Gastroesophageal sphincter (tissue), 4 donors: Measurements from ENCODE around the gene KLHL29. TPM values are rescaled to one million over a fixed set of nuclear protein-coding genes. Genes with fewer than 3 reads are reported as not detected.

ENCODE experiments used
- ATAC-seq: fragments of 150-250 bp; one replicate; pipeline ENCODE4 v1.9.1; 2016; ENCODE audit warnings: mild to moderate bottlenecking, moderate library complexity
- H3K27ac ChIP-seq, 4 donors: fragments of 200-600 bp; sonication (generic) in 3 of 4; 1 replicate in 3 of 4; 2 replicates in 1 of 4; pipeline ENCODE4 v1.5.1; 2016 to 2019
- H3K27me3 ChIP-seq: fragments of 200-600 bp; sonication (generic); one replicate; pipeline ENCODE4 v1.5.1; 2019
- H3K36me3 ChIP-seq, 2 donors: fragments of 200-600 bp; sonication (generic); one replicate each; pipeline ENCODE4 v1.5.1; 2019; ENCODE audit warnings: control low read depth in 1 of 2
- H3K4me1 ChIP-seq, 3 donors: fragments of 200-600 bp; sonication (generic); 1 replicate in 2 of 3; 2 replicates in 1 of 3; pipeline ENCODE4 v1.5.1; 2016 to 2019; ENCODE audit warnings: control low read depth in 2 of 3
- H3K4me3 ChIP-seq, 2 donors: fragments of 200-600 bp; sonication (generic); one replicate each; pipeline ENCODE4 v1.5.1; 2019; ENCODE audit warnings: mild to moderate bottlenecking in 1 of 2, moderate library complexity in 1 of 2
- H3K9me3 ChIP-seq, 3 donors: fragments of 200-600 bp; sonication (generic); one replicate each; pipeline ENCODE4 v1.5.1; 2017 to 2019; ENCODE audit warnings: control low read depth in 2 of 3
- EP300 ChIP-seq: sonication (generic); formaldehyde crosslinking; IDR thresholded peaks from one replicate; pipeline ENCODE4 v1.6.1; 2017; ENCODE audit warnings: antibody characterized with exemption, mild to moderate bottlenecking
- POLR2A ChIP-seq, 2 donors: fragments of 450-650 bp; IDR thresholded peaks; one replicate each; pipeline ENCODE4 v1.6.1; 2017; ENCODE audit warnings: antibody characterized with exemption in 2 of 2, mild to moderate bottlenecking in 2 of 2, moderate library complexity in 1 of 2
- POLR2AphosphoS5 ChIP-seq: sonication (generic); formaldehyde crosslinking; IDR thresholded peaks from one replicate; pipeline ENCODE4 v1.6.1; 2017; ENCODE audit warnings: antibody characterized with exemption
- WGBS, 2 donors: methylation state at CpG; one replicate each; pipeline ENCODE4 v1.1.5; 2018; ENCODE audit warnings: low coverage in 1 of 2; 5-methylcytosine and 5-hydroxymethylcytosine counted together
- total RNA-seq, 4 donors: library from RNA; depleted of rRNA; stranded (reverse); fragments of >200 nt; gene quantifications; one replicate each; pipeline ENCODE4 v1.1.0, GENCODE V29; 2016
- TF ChIP-seq, protein P1 (sequence below), 4 experiments: fragments of 200-600 bp in 2 of 4; fragments of 450-650 bp in 2 of 4; sonication (generic) in 1 of 4; IDR thresholded peaks; one replicate each; pipeline ENCODE4 v1.5.1; 2017 to 2019; ENCODE audit warnings: antibody characterized with exemption in 4 of 4, mild to moderate bottlenecking in 2 of 4, moderate library complexity in 2 of 4

The KLHL29 gene
- total RNA-seq, 4 donors from 2014 or later, result 15.2 to 31.5 (median 24.2) TPM

DNA sequence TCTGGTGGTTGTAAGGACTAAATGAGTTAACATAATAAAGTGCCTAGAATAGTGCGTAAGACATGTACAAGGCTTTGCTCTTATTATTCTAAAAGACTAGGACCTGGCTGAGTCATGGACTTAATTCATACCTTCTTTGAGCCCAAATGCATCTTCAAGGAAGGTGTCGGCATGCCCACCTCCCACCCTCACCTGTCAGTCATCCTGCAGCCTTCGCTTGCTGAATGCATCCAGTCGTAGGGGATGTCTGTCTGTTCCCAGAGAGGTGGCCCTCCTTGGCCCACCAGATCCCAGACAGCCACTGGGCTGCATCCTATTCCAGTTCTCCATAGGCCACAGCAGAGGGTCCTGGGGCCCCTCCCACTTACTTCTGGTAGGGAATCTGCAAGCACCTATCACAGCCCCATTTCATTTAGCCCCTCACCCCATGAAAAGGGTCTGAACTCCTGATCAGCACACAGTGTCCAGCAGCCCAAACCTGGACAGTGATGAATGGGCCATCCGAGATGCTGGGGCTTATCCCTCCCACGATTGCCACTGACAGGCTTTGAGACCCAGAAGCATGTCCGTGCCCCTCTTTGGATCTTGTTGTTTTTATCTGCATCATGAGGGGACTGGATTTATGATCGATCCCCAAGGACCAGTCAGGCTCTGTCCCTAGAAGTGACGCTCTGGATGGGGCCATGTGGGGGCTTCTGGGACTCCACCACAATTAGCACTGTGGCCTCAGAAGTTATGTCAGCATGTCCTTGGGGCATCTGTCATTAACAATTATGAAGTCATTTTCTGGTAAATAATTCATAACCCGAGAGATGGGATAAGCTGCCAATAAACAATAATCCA, 101.1 kb downstream of the KLHL29 start:
- H3K27ac ChIP-seq, result no peak overlapping the region
- no peaks in the 10 kb centered on the region for H3K9me3 ChIP-seq
- WGBS, 2 donors, result 65 to 82% methylated on average over 5 to 7 of the region's 10 CpGs

DNA sequence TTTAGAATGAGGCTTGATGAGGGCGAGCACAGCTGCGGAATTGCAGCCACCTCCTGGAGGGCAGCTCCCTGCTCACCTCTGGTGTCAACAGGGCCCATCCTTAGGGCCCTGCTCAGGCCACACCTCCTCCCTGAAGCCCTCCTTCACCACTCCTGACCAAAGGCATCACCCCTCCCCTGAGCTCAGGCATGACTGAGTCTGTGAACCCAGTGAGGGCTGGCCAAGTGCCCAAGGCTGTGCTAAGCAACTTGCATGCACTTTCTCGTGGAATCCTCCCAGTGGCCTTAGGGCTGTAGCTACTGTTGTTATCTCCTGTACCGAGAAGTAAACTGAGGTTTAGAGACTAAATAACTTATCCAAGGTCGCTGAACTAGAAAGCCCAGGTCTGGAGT, 101.7 kb downstream of the KLHL29 start:
- H3K27me3 ChIP-seq, result no peaks in the 10 kb centered on the region
- H3K4me3 ChIP-seq, result no peak overlapping the region
- no peaks in the 10 kb centered on the region for H3K9me3 ChIP-seq
- H3K4me1 ChIP-seq, result peaks cover 0 to 34% (median 6%) of the 10 kb centered on the region in 3 donors
- TF ChIP-seq, protein P1, sequence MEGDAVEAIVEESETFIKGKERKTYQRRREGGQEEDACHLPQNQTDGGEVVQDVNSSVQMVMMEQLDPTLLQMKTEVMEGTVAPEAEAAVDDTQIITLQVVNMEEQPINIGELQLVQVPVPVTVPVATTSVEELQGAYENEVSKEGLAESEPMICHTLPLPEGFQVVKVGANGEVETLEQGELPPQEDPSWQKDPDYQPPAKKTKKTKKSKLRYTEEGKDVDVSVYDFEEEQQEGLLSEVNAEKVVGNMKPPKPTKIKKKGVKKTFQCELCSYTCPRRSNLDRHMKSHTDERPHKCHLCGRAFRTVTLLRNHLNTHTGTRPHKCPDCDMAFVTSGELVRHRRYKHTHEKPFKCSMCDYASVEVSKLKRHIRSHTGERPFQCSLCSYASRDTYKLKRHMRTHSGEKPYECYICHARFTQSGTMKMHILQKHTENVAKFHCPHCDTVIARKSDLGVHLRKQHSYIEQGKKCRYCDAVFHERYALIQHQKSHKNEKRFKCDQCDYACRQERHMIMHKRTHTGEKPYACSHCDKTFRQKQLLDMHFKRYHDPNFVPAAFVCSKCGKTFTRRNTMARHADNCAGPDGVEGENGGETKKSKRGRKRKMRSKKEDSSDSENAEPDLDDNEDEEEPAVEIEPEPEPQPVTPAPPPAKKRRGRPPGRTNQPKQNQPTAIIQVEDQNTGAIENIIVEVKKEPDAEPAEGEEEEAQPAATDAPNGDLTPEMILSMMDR (IDR thresholded peaks at IDR 0.05), result no peak
- TF ChIP-seq EP300, result no peak
- no peak for TF ChIP-seq POLR2A (IDR thresholded peaks at IDR 0.05)
- peaks cover 0 to 8% of the 10 kb centered on the region in 2 donors for H3K36me3 ChIP-seq
- 72 to 100% methylated on average over 2 to 3 of the region's 5 CpGs for WGBS, 2 donors
- no peak overlapping the region for H3K27ac ChIP-seq
- no peak for ATAC-seq

More for the DNA sequence above, 101.1 kb downstream of the KLHL29 start:
- Histone ChIP-seq H3K4me3 (no peak overlapping the region), H3K27me3 (no peaks in the 10 kb centered on the region), H3K36me3 (peaks cover 0 to 8% of the 10 kb centered on the region in 2 donors), H3K4me1 (peaks cover 0 to 41% (median 6%) of the 10 kb centered on the region in 3 donors)
- no peak for TF ChIP-seq POLR2A (IDR thresholded peaks at IDR 0.05)
- no peak for ATAC-seq

DNA sequence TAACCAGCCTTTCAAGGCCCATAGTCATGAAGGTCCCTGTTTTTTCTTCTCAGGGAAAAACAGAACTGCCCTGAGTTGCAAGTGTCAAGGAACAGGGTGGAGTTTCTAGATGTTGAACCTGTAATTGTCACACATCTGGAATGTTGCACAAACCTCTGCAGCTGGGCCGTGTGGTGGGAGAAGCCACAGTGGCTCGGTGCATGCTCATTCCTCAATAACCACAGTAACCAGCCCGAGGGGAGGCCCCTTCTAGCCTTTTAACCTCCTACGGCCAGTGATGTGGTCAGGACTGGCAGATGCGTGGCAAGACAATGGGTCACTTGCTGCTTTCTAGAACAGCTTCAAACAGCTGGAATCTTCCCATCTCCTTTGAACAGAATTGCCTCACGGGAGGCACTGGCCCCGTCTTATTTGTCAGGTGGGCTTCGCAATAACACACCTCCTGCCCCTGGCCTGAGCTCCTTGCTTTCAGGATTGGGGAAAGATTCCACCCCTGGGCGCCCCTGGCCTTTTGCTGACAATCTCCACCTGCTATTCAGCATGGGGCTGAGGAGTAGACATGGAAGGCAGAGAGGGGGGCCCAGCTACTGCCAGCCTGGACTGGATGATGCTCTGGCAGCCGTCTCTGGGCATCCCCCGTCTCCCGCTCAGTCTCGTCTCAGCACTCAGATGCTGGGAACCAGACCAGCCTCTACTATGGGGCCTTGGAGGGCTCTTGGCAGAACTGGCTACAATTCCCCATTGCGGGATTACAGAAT, 102.9 kb downstream of the KLHL29 start:
- peaks cover 0 to 29% (median 6%) of the 10 kb centered on the region in 3 donors for H3K4me1 ChIP-seq
- no peak for TF ChIP-seq POLR2A (IDR thresholded peaks at IDR 0.05)
- no peak for TF ChIP-seq EP300
- TF ChIP-seq, protein P1 (IDR thresholded peaks at IDR 0.05), result no peak
- TF ChIP-seq POLR2AphosphoS5, result no peak
- H3K27me3 ChIP-seq, result no peaks in the 10 kb centered on the region
- WGBS, 2 donors, result 85 to 96% methylated on average over 3 to 5 of the region's 14 CpGs
- no peaks in the 10 kb centered on the region for H3K9me3 ChIP-seq
- H3K4me3 ChIP-seq, result no peak overlapping the region
- H3K27ac ChIP-seq, result no peak overlapping the region
- H3K36me3 ChIP-seq, result peaks cover 0 to 7% of the 10 kb centered on the region in 2 donors
- no peak for ATAC-seq

DNA sequence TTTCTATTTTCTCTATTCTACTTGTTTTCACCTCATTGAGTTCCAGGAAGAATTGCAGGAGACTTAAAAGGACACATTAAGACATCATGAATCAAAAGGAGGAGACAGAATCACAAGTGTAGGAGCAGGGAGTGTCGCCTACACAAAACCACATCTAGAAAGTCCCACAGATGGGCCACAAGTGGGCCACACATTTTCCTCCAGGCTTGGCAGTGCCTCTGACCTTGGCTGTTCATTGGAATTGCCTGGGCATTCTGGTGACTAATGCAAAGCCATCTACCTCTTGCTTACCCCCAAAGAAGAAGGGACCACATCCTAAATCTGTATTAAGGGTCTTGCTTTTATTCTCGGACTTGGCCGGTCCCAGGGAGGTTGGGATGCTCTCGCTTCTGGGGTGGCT, 103.6 kb downstream of the KLHL29 start:
- TF ChIP-seq, protein P1 (IDR thresholded peaks at IDR 0.05), result no peak
- TF ChIP-seq EP300 (no peak), POLR2A (IDR thresholded peaks at IDR 0.05) (no peak), POLR2AphosphoS5 (no peak)
- H3K27ac ChIP-seq, result no peak overlapping the region
- ATAC-seq, result no peak
- WGBS, 2 donors, result 38% methylated on average over 1 of the region's 4 CpGs; no CpG with 5 or more reads in 1 of the 2 donors
- H3K27me3 ChIP-seq, result no peaks in the 10 kb centered on the region
- peaks cover 0 to 3% of the 10 kb centered on the region in 2 donors for H3K36me3 ChIP-seq
- peaks cover 0 to 29% (median 6%) of the 10 kb centered on the region in 3 donors for H3K4me1 ChIP-seq
- H3K9me3 ChIP-seq, result no peaks in the 10 kb centered on the region
- H3K4me3 ChIP-seq, result no peak overlapping the region

DNA sequence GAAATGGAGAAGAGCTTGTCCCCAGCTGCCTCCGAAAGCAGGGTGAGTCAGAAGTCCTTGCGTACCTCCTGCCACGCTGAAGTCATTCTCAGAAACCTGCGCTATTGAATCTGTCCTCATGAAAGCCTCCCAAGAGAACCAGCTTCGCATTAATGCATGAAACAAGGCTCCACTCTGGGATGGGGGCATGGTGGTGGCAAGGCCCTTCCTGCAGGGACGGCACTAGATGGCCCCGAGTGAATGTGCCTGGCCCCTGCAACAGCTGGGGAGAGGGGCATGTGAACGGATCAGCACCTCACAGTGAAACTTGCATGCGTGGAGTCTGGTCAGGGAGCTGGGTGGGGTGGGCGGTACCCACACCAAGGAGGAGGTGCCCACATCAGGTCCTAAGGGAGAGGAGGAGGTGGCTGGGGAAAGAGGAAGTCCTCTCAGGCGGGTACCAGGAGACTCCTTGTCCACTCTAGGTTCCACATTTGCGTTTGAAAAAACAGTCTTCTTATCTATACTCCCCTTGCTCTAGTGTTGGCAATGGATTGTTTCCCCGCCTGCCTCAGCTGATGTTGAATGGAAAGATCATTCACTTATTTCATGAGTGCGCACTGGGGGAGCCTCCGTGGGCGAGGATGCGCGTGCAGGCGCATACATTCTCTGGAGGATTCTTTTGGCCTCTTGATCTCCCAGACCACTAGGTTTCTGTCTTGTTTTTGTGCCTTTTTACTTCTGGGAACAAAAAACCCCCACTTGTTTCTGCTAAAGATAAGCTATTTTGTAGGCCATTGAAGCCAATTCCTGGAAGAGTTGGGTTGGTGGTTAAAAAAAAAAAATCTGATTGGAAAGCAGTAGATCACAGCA, 104.7 kb downstream of the KLHL29 start:
- H3K4me1 ChIP-seq, result peaks cover 0 to 25% (median 6%) of the 10 kb centered on the region in 3 donors
- no peaks in the 10 kb centered on the region for H3K27me3 ChIP-seq
- peaks cover 0 to 3% of the 10 kb centered on the region in 2 donors for H3K36me3 ChIP-seq
- TF ChIP-seq POLR2AphosphoS5, result no peak
- H3K9me3 ChIP-seq, result no peaks in the 10 kb centered on the region
- H3K4me3 ChIP-seq, result no peak overlapping the region
- ATAC-seq, result no peak
- H3K27ac ChIP-seq, result no peak overlapping the region
- WGBS, 2 donors, result 88 to 94% methylated on average over 11 to 12 of the region's 19 CpGs
